HPDE6-E6E7 (cell line): ENCODE data around the gene MNX1.

Experiments
- DNase-seq: peaks from one replicate; pipeline ENCODE4 v3.0.0; 2011; ENCODE audit warnings: missing footprints; ENCODE audit errors: extremely low spot score

Gene MNX1

DNA sequence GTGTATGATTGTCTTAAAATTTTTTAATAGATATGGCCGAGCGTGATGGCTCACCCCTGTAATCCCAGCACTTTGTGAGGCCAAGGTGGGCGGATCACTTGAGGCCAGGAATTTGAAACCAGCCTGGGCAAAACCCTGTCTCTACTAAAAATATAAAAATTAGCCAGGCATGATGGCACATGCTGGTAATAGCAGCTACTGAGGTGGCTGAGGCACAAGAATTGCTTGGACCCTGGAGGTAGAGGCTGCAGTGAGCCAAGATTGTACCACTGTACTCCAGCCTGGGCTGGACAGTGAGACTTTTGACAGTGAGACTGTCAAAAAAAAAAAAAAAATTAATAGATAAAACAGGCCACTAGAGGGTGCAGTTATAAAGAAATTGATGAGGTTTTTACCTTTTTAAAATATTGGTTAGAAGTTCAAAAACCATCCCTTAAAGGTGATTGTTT lies 40.5 kb downstream of the MNX1 start:
- no peak for DNase-seq

- no peak for DNase-seq
Measured at GRCh38 chr7:156968183-156968582, 42.3 kb downstream of the MNX1 start.

DNA sequence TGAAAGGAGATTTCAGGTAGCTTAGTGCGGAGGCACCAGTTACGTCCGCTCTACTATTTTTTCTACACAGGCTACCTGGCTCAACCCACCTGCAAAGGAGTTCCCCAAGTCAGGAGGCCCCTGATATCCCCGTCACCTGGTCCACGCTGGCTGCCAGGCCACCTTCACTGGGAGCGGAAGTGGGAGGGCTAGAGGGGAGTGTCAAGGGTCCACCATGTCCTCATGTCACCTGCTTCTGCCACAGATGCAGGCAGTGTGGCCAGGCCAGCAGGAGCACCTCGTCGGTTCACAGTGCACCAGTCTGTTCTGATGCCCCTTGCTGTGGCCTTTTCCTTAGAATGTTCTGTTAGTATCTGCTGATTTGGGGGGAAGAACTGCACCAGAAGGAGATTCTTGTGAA lies 44.1 kb downstream of the MNX1 start:
- no peak for DNase-seq

DNA sequence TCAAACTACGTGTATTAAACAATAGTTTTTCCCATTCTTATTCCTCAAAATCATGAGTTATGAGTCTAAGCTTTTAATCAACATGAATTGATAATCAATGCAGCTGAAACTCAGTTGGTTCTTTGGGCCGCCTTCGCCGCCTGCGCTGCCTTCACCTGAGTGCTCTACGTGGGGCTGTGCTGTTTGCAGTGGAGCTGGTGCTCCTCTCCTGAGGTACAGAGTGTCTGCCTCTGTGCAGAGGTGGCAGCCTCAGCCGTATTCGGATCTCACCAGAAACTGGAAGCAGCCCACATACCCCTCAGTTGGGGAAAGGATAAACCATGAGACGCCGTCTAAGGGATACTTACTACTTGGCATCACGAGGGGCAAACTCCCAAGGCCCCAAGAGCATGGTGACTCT lies 45.5 kb downstream of the MNX1 start:
- no peak for DNase-seq

GRCh38 chr7:156963472-156963871 lies 47.0 kb downstream of the MNX1 start:
- no peak for DNase-seq

DNA sequence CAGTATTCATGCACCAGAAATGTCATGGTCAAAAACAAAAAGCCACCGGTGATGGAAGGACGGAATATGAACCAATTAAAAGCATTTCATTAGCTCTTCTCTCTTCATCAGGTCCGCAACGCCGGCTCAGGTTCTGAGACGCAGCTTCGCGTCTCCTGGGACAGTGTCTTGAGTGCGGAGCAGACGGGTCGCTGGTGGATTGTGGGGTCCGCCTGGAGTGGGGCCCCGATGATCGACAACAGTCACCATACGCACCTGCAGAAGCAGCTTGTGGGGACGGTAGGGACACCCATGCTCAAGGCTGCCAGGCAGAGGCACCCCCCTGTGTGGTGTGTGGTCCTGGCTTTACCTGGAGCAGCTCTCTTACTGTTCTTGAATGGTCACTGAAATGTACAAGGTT lies 47.6 kb downstream of the MNX1 start:
- DNase-seq: no peak

GRCh38 chr7:156962145-156962544 lies 48.3 kb downstream of the MNX1 start:
- no peak for DNase-seq

- DNase-seq: no peak
Measured at GRCh38 chr7:156956727-156957126, 53.7 kb downstream of the MNX1 start.

GRCh38 chr7:156954941-156955340 lies 55.5 kb downstream of the MNX1 start:
- no peak for DNase-seq
